IPS-15b (cell line): ENCODE data around the gene SOX5.

Source experiments
- H3K27me3 ChIP-seq: one replicate; pipeline ENCODE4 v1.6.1; 2013; ENCODE audit warnings: low read length; ENCODE audit not compliant: control insufficient read depth, insufficient read depth
- H3K36me3 ChIP-seq: one replicate; pipeline ENCODE4 v1.6.1; 2013; ENCODE audit warnings: low read length; ENCODE audit not compliant: control insufficient read depth, insufficient read depth
- H3K4me1 ChIP-seq: one replicate; pipeline ENCODE4 v1.6.1; 2013; ENCODE audit warnings: mild to moderate bottlenecking, low read length; ENCODE audit not compliant: control insufficient read depth, insufficient read depth
- H3K4me3 ChIP-seq: one replicate; pipeline ENCODE4 v1.5.1; 2013; ENCODE audit warnings: low read depth, low read length
- H3K9ac ChIP-seq: one replicate; pipeline ENCODE4 v1.6.1; 2013; ENCODE audit warnings: low read depth, mild to moderate bottlenecking, low read length
- H3K9me3 ChIP-seq: one replicate; pipeline ENCODE4 v1.6.1; 2013; ENCODE audit warnings: mild to moderate bottlenecking, low read length; ENCODE audit not compliant: control insufficient read depth, insufficient read depth

SOX5 gene

GRCh38 chr12:23631786-23632377, 317.6 kb downstream of the SOX5 start:
- H3K9me3 ChIP-seq, result no peaks in the 10 kb centered on the region
- H3K36me3 ChIP-seq, result no peaks in the 10 kb centered on the region
- no peaks in the 10 kb centered on the region for H3K27me3 ChIP-seq
- peaks cover 9% of the 10 kb centered on the region for H3K4me1 ChIP-seq
- H3K4me3 ChIP-seq, result no peak overlapping the region
- no peak overlapping the region for H3K9ac ChIP-seq

DNA sequence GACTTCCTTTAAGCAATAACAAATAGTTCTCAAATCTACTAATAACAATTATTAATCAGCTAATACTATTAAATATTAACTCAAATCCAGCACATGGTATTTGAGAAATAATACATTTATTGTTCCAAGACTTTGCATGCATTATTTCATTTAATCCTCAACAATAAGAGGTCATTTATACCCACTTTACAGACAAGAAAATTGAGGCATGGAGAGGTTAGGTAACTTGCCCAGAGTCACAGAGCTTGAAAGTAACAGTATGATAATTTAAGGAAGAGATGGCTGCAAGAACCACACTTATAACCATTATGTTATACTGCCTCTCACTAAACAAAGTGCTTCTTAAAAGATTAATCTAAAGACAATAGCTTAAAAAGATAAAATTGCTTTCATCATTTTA, 318.9 kb downstream of the SOX5 start:
- Histone ChIP-seq H3K27me3 (no peaks in the 10 kb centered on the region), H3K9me3 (no peaks in the 10 kb centered on the region), H3K36me3 (no peaks in the 10 kb centered on the region), H3K9ac (no peak overlapping the region), H3K4me1 (peaks cover 9% of the 10 kb centered on the region), H3K4me3 (no peak overlapping the region)

- no peaks in the 10 kb centered on the region for H3K36me3 ChIP-seq
- H3K9me3 ChIP-seq, result no peaks in the 10 kb centered on the region
- H3K27me3 ChIP-seq, result no peaks in the 10 kb centered on the region
- peaks cover 9% of the 10 kb centered on the region for H3K4me1 ChIP-seq
- H3K9ac ChIP-seq, result no peak overlapping the region
- H3K4me3 ChIP-seq, result no peak overlapping the region
Measured at GRCh38 chr12:23628806-23629205, 320.7 kb downstream of the SOX5 start.

DNA sequence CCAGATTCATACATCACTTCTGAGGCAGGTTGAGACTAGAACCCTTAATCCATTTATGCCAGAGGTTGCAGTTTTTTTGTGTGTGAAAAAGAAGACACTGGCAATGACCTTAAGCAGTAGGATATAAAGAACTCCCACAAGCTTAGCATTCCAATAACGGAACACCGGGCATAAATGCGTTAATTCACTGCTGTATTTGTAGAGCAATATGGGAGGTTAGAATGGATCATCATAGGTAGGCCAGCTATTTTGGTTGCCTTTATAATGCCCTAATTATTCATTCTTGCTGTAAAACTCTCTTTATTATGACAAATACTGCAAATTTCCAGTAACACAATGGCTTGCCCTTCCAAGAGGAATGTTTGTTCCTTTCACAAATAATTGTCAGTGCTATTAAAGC, 322.7 kb downstream of the SOX5 start:
- no peaks in the 10 kb centered on the region for H3K27me3 ChIP-seq
- peaks cover 5% of the 10 kb centered on the region for H3K4me1 ChIP-seq
- no peaks in the 10 kb centered on the region for H3K36me3 ChIP-seq
- no peak overlapping the region for H3K9ac ChIP-seq
- no peak overlapping the region for H3K4me3 ChIP-seq
- H3K9me3 ChIP-seq, result no peaks in the 10 kb centered on the region

DNA sequence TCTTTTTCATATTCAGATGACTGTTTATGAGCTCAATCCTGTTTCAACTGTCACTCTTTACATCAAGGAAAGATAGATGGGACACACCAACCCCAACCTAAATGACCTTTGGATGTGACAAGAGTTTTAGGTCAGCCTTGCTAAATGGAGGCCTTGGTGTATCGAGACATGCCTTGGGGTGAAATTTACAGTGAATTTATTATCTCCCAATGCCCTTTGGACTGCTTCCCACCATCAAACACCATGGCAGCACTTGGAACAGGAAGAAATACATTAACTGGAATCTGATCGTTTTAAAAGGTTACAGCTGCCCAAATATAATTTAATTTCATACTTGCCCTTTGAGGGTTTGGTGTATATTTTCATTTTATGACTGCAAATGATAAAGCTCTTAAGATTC, 327.6 kb downstream of the SOX5 start:
- no peak overlapping the region for H3K4me3 ChIP-seq
- H3K36me3 ChIP-seq, result no peaks in the 10 kb centered on the region
- H3K27me3 ChIP-seq, result no peaks in the 10 kb centered on the region
- H3K9ac ChIP-seq, result no peak overlapping the region
- no peaks in the 10 kb centered on the region for H3K4me1 ChIP-seq
- no peaks in the 10 kb centered on the region for H3K9me3 ChIP-seq

- Histone ChIP-seq H3K9me3 (no peaks in the 10 kb centered on the region), H3K4me1 (no peaks in the 10 kb centered on the region), H3K9ac (no peak overlapping the region), H3K4me3 (no peak overlapping the region), H3K36me3 (no peaks in the 10 kb centered on the region), H3K27me3 (no peaks in the 10 kb centered on the region)
Measured at GRCh38 chr12:23618718-23619117, 330.8 kb downstream of the SOX5 start.

DNA sequence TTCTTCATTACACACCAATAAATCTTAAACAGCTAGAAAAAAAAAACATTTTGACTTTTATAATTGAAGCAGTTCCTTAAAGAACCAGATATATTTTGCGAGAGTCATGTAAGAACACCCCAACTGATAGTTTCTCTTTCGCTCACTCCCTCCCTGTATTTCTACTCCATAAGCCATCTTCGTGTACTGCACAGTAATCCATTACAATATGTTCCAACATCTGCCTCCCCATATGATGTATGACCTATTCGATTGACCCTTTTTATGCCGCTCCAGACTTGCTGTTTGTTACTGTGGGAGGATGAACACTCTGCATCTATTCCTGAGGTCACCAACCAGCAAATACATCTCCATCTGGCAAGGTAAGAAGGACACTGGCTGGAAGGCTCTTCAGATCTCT, 331.7 kb downstream of the SOX5 start:
- H3K9ac ChIP-seq, result no peak overlapping the region
- no peaks in the 10 kb centered on the region for H3K4me1 ChIP-seq
- no peak overlapping the region for H3K4me3 ChIP-seq
- no peaks in the 10 kb centered on the region for H3K9me3 ChIP-seq
- H3K36me3 ChIP-seq, result no peaks in the 10 kb centered on the region
- H3K27me3 ChIP-seq, result no peaks in the 10 kb centered on the region

DNA sequence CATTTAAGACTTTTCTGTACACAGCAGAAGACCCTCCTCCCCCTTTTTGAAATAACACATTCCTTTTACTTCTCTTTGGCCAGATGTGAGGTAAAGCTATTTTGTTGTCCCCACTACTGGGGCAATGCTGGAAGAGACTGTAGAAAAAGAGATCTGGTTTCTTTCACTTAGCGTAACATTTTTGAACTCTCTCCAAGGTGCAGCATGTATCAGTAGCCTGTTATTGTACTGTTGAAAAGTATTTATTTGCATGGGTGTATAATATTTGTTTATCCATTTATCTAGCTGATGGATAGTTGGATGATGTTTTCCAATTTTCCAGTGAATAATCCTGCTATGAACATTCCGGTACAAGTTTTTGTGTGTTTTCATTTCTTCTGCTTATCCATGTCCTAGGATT, 335.2 kb downstream of the SOX5 start:
- no peak overlapping the region for H3K4me3 ChIP-seq
- no peaks in the 10 kb centered on the region for H3K36me3 ChIP-seq
- no peaks in the 10 kb centered on the region for H3K27me3 ChIP-seq
- no peaks in the 10 kb centered on the region for H3K4me1 ChIP-seq
- H3K9ac ChIP-seq, result no peak overlapping the region
- no peaks in the 10 kb centered on the region for H3K9me3 ChIP-seq

DNA sequence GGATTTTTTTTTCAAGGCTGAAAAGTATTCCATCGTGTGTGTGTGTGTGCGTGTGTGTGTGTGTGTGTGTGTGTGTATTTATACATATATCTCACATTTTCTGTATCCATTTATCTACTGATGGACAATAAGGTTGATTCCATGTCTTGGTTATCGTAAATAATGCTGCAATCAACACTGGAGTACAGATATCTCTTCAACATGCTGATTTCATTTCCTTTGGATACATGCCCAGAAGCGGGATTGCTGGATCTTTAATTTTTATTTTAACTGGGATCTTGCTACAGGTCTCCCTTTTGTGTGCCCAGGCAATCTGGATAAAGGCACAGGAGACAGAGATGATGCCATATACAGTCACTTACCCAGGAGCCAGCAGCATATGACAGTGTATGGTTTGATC, 338.1 kb downstream of the SOX5 start:
- H3K9me3 ChIP-seq, result no peaks in the 10 kb centered on the region
- no peak overlapping the region for H3K4me3 ChIP-seq
- no peaks in the 10 kb centered on the region for H3K27me3 ChIP-seq
- no peaks in the 10 kb centered on the region for H3K4me1 ChIP-seq
- no peaks in the 10 kb centered on the region for H3K36me3 ChIP-seq
- H3K9ac ChIP-seq, result no peak overlapping the region

- Histone ChIP-seq H3K4me3 (no peak overlapping the region), H3K9ac (no peak overlapping the region), H3K9me3 (no peaks in the 10 kb centered on the region), H3K4me1 (no peaks in the 10 kb centered on the region), H3K36me3 (no peaks in the 10 kb centered on the region), H3K27me3 (no peaks in the 10 kb centered on the region)
Measured at GRCh38 chr12:23600919-23601318, 348.6 kb downstream of the SOX5 start.

DNA sequence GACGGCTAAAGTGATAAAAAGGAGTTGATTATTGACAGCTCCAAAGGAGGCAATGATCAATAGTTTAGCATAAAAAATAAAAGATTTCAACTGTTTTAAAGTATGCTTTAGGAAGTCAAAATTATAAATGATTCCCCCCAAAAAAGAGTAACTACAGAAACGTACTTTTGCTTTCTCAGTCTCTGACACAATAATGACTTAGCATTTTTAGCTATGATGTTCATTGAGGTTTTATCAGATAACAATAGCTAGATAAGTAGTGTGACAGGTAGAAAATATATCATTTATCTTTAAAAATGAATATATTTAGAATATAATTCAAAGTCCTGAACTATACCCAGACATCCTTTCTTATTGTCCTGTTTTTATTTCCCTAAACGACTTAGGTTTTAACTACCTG, 352.9 kb downstream of the SOX5 start:
- Histone ChIP-seq H3K36me3 (no peaks in the 10 kb centered on the region), H3K27me3 (no peaks in the 10 kb centered on the region), H3K9ac (no peak overlapping the region), H3K9me3 (no peaks in the 10 kb centered on the region), H3K4me1 (no peaks in the 10 kb centered on the region), H3K4me3 (no peak overlapping the region)

DNA sequence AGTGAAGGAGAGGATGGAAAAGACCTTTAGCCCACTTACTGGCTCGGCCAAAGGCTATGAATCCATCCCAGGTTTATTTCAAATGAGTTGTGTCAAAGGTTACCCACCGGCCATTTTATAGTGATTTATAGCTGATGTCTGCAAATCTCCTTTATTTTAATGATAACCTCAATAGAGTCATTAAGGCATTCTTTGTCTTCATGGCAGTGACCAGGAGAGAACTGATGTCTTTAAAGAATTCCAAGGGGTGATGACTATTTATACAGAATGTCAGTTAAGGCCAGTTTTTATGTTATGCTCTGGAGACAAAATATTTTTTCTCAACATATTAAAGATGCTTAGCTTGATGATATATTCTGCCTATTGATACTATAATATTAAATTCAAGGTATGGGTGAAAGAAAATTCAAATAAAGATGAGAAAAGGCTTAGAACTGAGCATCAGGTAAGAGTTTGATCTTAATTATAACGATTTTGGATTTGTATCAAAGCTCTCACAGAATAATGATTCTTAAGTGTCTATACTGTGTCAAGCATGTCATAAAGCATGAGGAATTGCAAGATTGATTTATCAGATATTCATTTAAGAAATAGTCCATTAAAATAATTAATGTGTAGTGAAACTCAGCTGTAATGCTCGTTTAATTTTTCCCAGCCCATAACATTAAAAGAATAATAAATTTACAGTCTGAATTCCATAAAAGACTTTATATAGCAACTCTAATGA, 361.5 kb downstream of the SOX5 start:
- no peaks in the 10 kb centered on the region for H3K9me3 ChIP-seq
- H3K4me3 ChIP-seq, result no peak overlapping the region
- H3K9ac ChIP-seq, result no peak overlapping the region
- H3K27me3 ChIP-seq, result no peaks in the 10 kb centered on the region
- no peaks in the 10 kb centered on the region for H3K36me3 ChIP-seq
- peaks cover 7% of the 10 kb centered on the region for H3K4me1 ChIP-seq
